Activated T-helper 9 cell treated with anti-CD3 and anti-CD28 coated beads, Interleukin-2, amount 50 U/mL, for 16 hours (primary cell): ENCODE measurements around the gene CCP110.

ENCODE experiments used
- DNase-seq: peaks from one replicate; pipeline ENCODE4 v3.0.0-alpha.2; 2020; ENCODE audit warnings: low read depth

Gene CCP110

GRCh38 chr16:19599968-19600716 lies 76.4 kb downstream of the CCP110 start:
- no peak for DNase-seq

DNA sequence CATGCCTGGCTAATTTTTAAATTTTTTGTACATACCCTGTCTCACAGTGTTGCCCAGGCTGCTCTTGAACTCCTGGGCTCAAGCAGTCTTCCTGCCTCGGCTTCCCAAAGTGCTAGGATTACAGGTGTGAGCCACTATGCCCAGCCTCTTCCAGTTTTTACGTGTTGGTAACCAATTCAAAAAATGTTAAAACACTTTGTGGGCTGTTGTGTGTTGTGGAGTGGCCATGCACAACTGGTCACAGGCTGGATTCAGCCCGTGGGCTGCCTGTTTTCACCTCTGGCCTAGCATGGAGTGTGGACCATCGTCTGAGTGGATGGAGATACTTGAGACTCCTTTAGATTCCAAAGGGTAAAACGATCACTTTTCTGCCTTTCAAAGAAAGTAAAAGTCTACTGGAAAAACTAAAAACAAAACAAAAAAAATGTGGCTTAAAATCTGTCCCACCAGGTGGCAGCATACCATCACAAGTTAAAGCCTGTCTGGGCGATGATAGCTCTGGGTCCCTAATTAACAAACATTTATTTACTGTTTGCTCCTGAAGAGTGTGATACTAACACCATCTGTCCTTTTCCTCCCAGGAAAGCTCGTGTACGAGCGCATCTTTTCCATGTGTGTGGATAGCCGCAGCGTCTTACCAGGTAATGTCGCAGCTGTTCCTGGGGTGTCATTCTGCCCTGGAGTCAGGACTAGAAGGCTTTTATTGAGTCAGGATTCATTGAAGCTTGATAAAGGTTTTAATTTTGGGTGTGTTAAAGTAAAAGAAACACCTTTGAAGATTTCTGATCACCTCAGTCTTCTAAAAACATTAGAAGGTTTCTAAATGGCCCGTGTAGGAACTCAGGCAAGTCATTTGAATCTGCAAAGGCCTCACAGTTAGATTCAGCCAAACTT lies 77.6 kb downstream of the CCP110 start:
- no peak for DNase-seq
